GM12878 (cell line): Measurements from ENCODE around the gene S100A12. TPM values are rescaled to one million over a fixed set of nuclear protein-coding genes. Genes with fewer than 3 reads are reported as not detected.

Source experiments
- ATAC-seq: fragments of 200-7000 bp; cut with Tn5 transposase; 3 replicates; pipeline ENCODE4 v1.9.1; 2020; ENCODE audit warnings: mild to moderate bottlenecking, moderate library complexity
- BruUV-seq: library from RNA; stranded (reverse); fragments of 400-500 nt; replicated peaks from 2 replicates; lab custom pipeline; 2021; lab: Mats Ljungman, UMichigan
- CTCF ChIA-PET: fragments of 300-600 bp; sonication (Branson Sonifier 250); formaldehyde crosslinking; extraction: SDS; loops from one replicate; lab custom pipeline; 2021; ENCODE audit warnings: inconsistent platforms; lab: Yijun Ruan, JAX
- POLR2A ChIA-PET: fragments of 350-600 bp; formaldehyde crosslinking; extraction: SDS; loops from one replicate; lab custom pipeline; 2021; ENCODE audit warnings: inconsistent platforms; lab: Charles Lee
- RAD21 ChIA-PET: fragments of 300-600 bp; sonication (Branson Sonifier 250); formaldehyde crosslinking; loops from one replicate; lab custom pipeline; 2023; ENCODE audit warnings: antibody characterized with exemption; ENCODE audit not compliant: unreplicated experiment; lab: Charles Lee
- SMC1A ChIA-PET: fragments of 300-600 bp; sonication (Branson Sonifier 250); formaldehyde crosslinking; loops from one replicate; lab custom pipeline; 2023; ENCODE audit not compliant: unreplicated experiment, uncharacterized antibody; lab: Charles Lee
- DNase-seq: peaks from one replicate; pipeline ENCODE4 v3.0.0-alpha.2; 2011; ENCODE audit warnings: low read depth, low spot score
- FAIRE-seq: peaks from 3 replicates; lab custom pipeline; 2011; peaks lifted over from hg19 to GRCh38; lab: Jason Lieb, UNC
- H2AFZ ChIP-seq: 2 replicates; pipeline ENCODE4 v1.6.0; 2011; ENCODE audit warnings: low read depth, low read length, control low read depth; ENCODE audit not compliant: control insufficient read depth
- H3K27ac ChIP-seq: 2 replicates; pipeline ENCODE4 v1.5.1; 2011; ENCODE audit warnings: control low read depth; ENCODE audit not compliant: control insufficient read depth, insufficient read depth
- H3K27me3 ChIP-seq, 2 experiments: replicated peaks in 1 of 2; 2 replicates each; pipeline versions ENCODE4 v1.6.0 to v1.6.1; 2011; ENCODE audit warnings: low read length in 1 of 2; ENCODE audit not compliant: control insufficient read depth in 2 of 2, insufficient read depth in 2 of 2
- H3K36me3 ChIP-seq, 2 experiments: 2 replicates each; pipeline ENCODE4 v1.5.1; 2011; ENCODE audit warnings: low read length in 1 of 2; ENCODE audit not compliant: control insufficient read depth in 2 of 2, insufficient read depth in 2 of 2
- H3K4me1 ChIP-seq: 2 replicates; pipeline ENCODE4 v1.6.1; 2011; ENCODE audit warnings: mild to moderate bottlenecking, low read length, moderate library complexity, mixed read lengths; ENCODE audit not compliant: control insufficient read depth, insufficient read depth
- H3K4me2 ChIP-seq: 2 replicates; pipeline ENCODE4 v1.6.0; 2011; ENCODE audit warnings: control low read depth; ENCODE audit not compliant: control insufficient read depth, insufficient read depth
- H3K4me3 ChIP-seq: fragments of 200-600 bp; sonication (generic); 2 replicates; pipeline ENCODE4 v1.5.1; 2016
- H3K79me2 ChIP-seq: 2 replicates; pipeline ENCODE4 v1.6.0; 2011; ENCODE audit warnings: low read length; ENCODE audit not compliant: control insufficient read depth, insufficient read depth
- H3K9ac ChIP-seq: 2 replicates; pipeline ENCODE4 v1.8.0; 2011; ENCODE audit warnings: low read length, control low read depth, mixed read lengths; ENCODE audit not compliant: control insufficient read depth, insufficient read depth
- H3K9me3 ChIP-seq: replicated peaks from 3 replicates; pipeline ENCODE4 v1.5.1; 2011; ENCODE audit warnings: mild to moderate bottlenecking, low read length; ENCODE audit not compliant: control insufficient read depth, insufficient read depth
- H4K20me1 ChIP-seq: 2 replicates; pipeline ENCODE4 v1.6.0; 2011; ENCODE audit not compliant: control insufficient read depth, insufficient read depth
- MAX ChIP-seq: IDR thresholded peaks from 2 replicates; pipeline ENCODE4 v1.6.1; 2012; ENCODE audit warnings: low read depth, low read length, improper control_type of control experiment
- PBX3 ChIP-seq: IDR thresholded peaks from 2 replicates; pipeline ENCODE4 v1.6.1; 2011; ENCODE audit warnings: mild to moderate bottlenecking, low read depth, low read length, moderate library complexity; ENCODE audit not compliant: insufficient replicate concordance
- SIN3A ChIP-seq: IDR thresholded peaks from 2 replicates; pipeline ENCODE4 v1.6.1; 2012; ENCODE audit warnings: low read depth, low read length, improper control_type of control experiment
- SKIL ChIP-seq: fragments of 450-650 bp; IDR thresholded peaks from 2 replicates; pipeline ENCODE4 v1.6.1; 2017; ENCODE audit warnings: mild to moderate bottlenecking, low read depth, inconsistent platforms; ENCODE audit not compliant: poor library complexity, severe bottlenecking
- WRNIP1 ChIP-seq: IDR thresholded peaks from 2 replicates; pipeline ENCODE4 v1.6.1; 2011; ENCODE audit warnings: low read depth, low read length, improper control_type of control experiment, borderline replicate concordance
- ZBTB4 ChIP-seq: fragments of 450-650 bp; formaldehyde crosslinking; IDR thresholded peaks from 2 replicates; pipeline ENCODE4 v1.4.0; 2022; ENCODE audit warnings: mild to moderate bottlenecking, moderate library complexity
- ZBTB40 ChIP-seq: fragments of 450-650 bp; IDR thresholded peaks from 2 replicates; pipeline ENCODE4 v1.6.1; 2016; ENCODE audit warnings: mild to moderate bottlenecking, moderate library complexity, borderline replicate concordance
- in situ Hi-C: fragments of 300-500 bp; cut with MboI; formaldehyde crosslinking; loops from 9 replicates; pipeline ENCODE4 v1.14.3; 2018; ENCODE audit warnings: mixed read lengths
- intact Hi-C: fragments of 100-400 bp; cut with micrococcal nuclease; formaldehyde crosslinking; loops from one replicate; pipeline ENCODE4 v1.14.2; 2022; ENCODE audit not compliant: unreplicated experiment
- polyA plus RNA-seq, 11 experiments: library from polyadenylated mRNA; depleted of rRNA in 4 of 11; unstranded in 6 of 11; stranded (reverse) in 5 of 11; fragments of >200 nt; fragmentation: Nextera tagmentation in 4 of 11; fragmentation: Illumina TruSeq in 1 of 11; extraction: Ambion mirVana in 4 of 11; extraction: Trizol in 1 of 11; gene quantifications; 1 replicate in 1 of 11; 2 replicates in 10 of 11; pipeline versions ENCODE4 v1.2.1 to v1.2.3, GENCODE V29; 2011 to 2016; ENCODE audit warnings: inconsistent platforms in 2 of 11, missing spikeins in 2 of 11, low read depth in 1 of 11
- total RNA-seq, 4 experiments: library from RNA; depleted of rRNA in 3 of 4; stranded (reverse); fragments of >200 nt in 3 of 4; fragmentation: Illumina TruSeq in 1 of 4; extraction: Trizol in 1 of 4; gene quantifications; 2 replicates each; pipeline versions ENCODE4 v1.2.1 to v1.2.3, GENCODE V29; 2013 to 2021

S100A12 gene
- total and polyA plus RNA-seq, 10 of the 15 experiments (the other 5 are each of a cell fraction or from before 2014, with no cell fraction given) = not detected

- no peak for TF ChIP-seq ZBTB40
- TF ChIP-seq SIN3A = no peak
- no peak for TF ChIP-seq WRNIP1
- TF ChIP-seq, all 136 proteins: peak for 0
These were observed 10.4 kb downstream of the S100A12 start (continued) for GRCh38 chr1:153364766-153365666.

GRCh38 chr1:153364156-153364555 lies 11.3 kb downstream of the S100A12 start:
- CTCF ChIA-PET = interaction anchor here (1.2 to 1.8 kb wide), 2 partner anchors 9 to 52 kb away, joined by 3 read pairs; no protein-coding TSS in a partner anchor

More at GRCh38 chr1:153364156-153364555, 11.3 kb downstream of the S100A12 start:
- Histone ChIP-seq H4K20me1 (no peaks in the 10 kb centered on the region), H3K4me2 (no peak overlapping the region), H2AFZ (no peak overlapping the region), H3K79me2 (no peaks in the 10 kb centered on the region), H3K4me3 (no peak overlapping the region), H3K36me3 (no peaks in the 10 kb centered on the region), H3K4me1 (no peaks in the 10 kb centered on the region), H3K27me3 (no peaks in the 10 kb centered on the region), H3K9ac (no peak overlapping the region), H3K9me3 (no peaks in the 10 kb centered on the region), H3K27ac (no peak overlapping the region)
- no peak for FAIRE-seq
- DNase-seq = no peak
- no TSS peak for BruUV-seq
- TF ChIP-seq PBX3 (no peak), MAX (no peak), ZBTB4 (CRISPR knock-in tag) (no peak), SKIL (no peak)
- in situ Hi-C loops = no loop called here
- no peak for ATAC-seq
- intact Hi-C loops = no loop called here
- ChIA-PET RAD21 (no interaction called here), POLR2A (no interaction called here), SMC1A (interaction anchor here (1.9 kb wide), 1 partner anchor 11 kb away, joined by 5 read pairs; no protein-coding TSS in a partner anchor)
